HG03432 (cell line): ENCODE data around the gene ANO10.
"Not testable (repeated sequence)": the region's sequence is repeated elsewhere in the genome, so short reads cannot be mapped to it uniquely, and the experiment has no call there.

ENCODE experiments used
- ATAC-seq: cut with Tn5 transposase; IDR thresholded peaks from one replicate; pipeline ENCODE4 v1.9.1; 2021; ENCODE audit warnings: mild to moderate bottlenecking, moderate library complexity; ENCODE audit not compliant: unreplicated experiment

Gene ANO10

GRCh38 chr3:43523454-43524053 is 98.3 kb downstream of the ANO10 start:
- peak; percentile 96 for ATAC-seq

- ATAC-seq, result no peak
These were observed 99.0 kb downstream of the ANO10 start for GRCh38 chr3:43522727-43523362.

- ATAC-seq, result no peak
These were observed 99.9 kb downstream of the ANO10 start for GRCh38 chr3:43521941-43522340.

GRCh38 chr3:43518515-43518914 is 103.3 kb downstream of the ANO10 start:
- not testable (repeated sequence) for ATAC-seq

GRCh38 chr3:43515970-43516635 is 105.7 kb downstream of the ANO10 start:
- ATAC-seq, result no peak

GRCh38 chr3:43515208-43515917 is 106.4 kb downstream of the ANO10 start:
- ATAC-seq, result no peak

- no peak for ATAC-seq
These were observed 108.9 kb downstream of the ANO10 start for GRCh38 chr3:43512754-43513404.

- no peak for ATAC-seq
These were observed 115.2 kb downstream of the ANO10 start for GRCh38 chr3:43506644-43507043.

- no peak for ATAC-seq
These were observed 116.5 kb downstream of the ANO10 start for GRCh38 chr3:43505351-43505750.

GRCh38 chr3:43503067-43503728 is 118.6 kb downstream of the ANO10 start:
- no peak for ATAC-seq

GRCh38 chr3:43499256-43499655 is 122.6 kb downstream of the ANO10 start:
- ATAC-seq, result no peak

- ATAC-seq, result no peak
These were observed 123.9 kb downstream of the ANO10 start for GRCh38 chr3:43497905-43498365.

GRCh38 chr3:43497422-43497821 is 124.4 kb downstream of the ANO10 start:
- no peak for ATAC-seq

GRCh38 chr3:43496740-43497375 is 125.0 kb downstream of the ANO10 start:
- no peak for ATAC-seq

- not testable (repeated sequence) for ATAC-seq
These were observed 128.9 kb downstream of the ANO10 start for GRCh38 chr3:43492932-43493331.

GRCh38 chr3:43491807-43492206 is 130.0 kb downstream of the ANO10 start:
- not testable (repeated sequence) for ATAC-seq

- ATAC-seq, result no peak
These were observed 131.1 kb downstream of the ANO10 start for GRCh38 chr3:43490640-43491185.

GRCh38 chr3:43489930-43490329 is 131.9 kb downstream of the ANO10 start:
- no peak for ATAC-seq

- no peak for ATAC-seq
These were observed 135.9 kb downstream of the ANO10 start for GRCh38 chr3:43485931-43486330.
